Measurements from ENCODE around the gene ACTG2.

GRCh38 chr2:73969356-73969755, 76.5 kb downstream of the ACTG2 start:
- TF ChIP-seq, protein P1, sequence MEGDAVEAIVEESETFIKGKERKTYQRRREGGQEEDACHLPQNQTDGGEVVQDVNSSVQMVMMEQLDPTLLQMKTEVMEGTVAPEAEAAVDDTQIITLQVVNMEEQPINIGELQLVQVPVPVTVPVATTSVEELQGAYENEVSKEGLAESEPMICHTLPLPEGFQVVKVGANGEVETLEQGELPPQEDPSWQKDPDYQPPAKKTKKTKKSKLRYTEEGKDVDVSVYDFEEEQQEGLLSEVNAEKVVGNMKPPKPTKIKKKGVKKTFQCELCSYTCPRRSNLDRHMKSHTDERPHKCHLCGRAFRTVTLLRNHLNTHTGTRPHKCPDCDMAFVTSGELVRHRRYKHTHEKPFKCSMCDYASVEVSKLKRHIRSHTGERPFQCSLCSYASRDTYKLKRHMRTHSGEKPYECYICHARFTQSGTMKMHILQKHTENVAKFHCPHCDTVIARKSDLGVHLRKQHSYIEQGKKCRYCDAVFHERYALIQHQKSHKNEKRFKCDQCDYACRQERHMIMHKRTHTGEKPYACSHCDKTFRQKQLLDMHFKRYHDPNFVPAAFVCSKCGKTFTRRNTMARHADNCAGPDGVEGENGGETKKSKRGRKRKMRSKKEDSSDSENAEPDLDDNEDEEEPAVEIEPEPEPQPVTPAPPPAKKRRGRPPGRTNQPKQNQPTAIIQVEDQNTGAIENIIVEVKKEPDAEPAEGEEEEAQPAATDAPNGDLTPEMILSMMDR (IDR thresholded peaks at IDR 0.05) = no peak
- no peak for TF ChIP-seq POLR2A (IDR thresholded peaks at IDR 0.05)

Measured in uterus (tissue), 2 donors.